GM19468 (cell line): Measurements from ENCODE around the gene RAB11FIP4.
"Not testable (repeated sequence)": the region's sequence is repeated elsewhere in the genome, so short reads cannot be mapped to it uniquely, and the experiment has no call there.

Source experiments
- ATAC-seq: cut with Tn5 transposase; IDR thresholded peaks from one replicate; pipeline ENCODE4 v1.9.1; 2021; ENCODE audit warnings: mild to moderate bottlenecking, moderate library complexity, moderate number of reproducible peaks; ENCODE audit not compliant: unreplicated experiment; ENCODE audit errors: extremely low read depth

The RAB11FIP4 gene

GRCh38 chr17:31428512-31428911 is 37.0 kb downstream of the RAB11FIP4 start:
- ATAC-seq: no peak

DNA sequence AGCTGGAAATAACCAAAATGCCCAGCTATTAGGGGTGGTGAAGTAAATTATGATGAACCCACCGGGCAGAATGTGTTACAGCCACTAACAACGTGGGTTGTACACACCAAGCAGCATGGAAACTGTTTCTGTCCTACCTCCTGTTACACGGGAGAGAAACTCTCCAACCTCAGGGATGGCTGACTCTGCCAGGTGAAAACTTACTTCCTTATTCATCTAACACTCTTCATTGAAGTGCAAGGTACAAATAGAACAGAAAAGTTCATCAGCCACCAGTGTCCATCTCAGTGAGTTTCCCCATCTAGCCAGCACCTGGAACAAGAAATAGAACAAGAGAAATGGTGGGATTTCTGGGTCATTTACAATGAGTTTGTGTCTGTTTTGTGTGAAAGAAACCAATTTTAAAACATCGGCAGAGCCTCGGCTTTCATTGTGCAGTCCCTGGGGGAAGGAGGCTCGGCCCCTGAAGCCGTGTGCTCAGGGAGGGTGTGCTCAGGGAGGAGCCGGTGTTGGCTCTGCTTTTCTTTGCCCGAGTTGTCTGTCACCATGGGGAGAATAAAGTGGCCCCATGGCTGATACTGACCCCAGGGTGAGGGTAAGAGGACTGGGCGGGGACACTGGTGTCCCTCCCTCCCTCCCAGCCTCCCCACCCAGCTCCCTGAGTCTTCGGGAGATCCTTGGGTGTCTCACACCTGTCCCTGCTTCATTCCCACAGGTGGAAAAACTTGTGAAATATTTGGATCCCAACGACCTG is 39.8 kb downstream of the RAB11FIP4 start:
- ATAC-seq: no peak

DNA sequence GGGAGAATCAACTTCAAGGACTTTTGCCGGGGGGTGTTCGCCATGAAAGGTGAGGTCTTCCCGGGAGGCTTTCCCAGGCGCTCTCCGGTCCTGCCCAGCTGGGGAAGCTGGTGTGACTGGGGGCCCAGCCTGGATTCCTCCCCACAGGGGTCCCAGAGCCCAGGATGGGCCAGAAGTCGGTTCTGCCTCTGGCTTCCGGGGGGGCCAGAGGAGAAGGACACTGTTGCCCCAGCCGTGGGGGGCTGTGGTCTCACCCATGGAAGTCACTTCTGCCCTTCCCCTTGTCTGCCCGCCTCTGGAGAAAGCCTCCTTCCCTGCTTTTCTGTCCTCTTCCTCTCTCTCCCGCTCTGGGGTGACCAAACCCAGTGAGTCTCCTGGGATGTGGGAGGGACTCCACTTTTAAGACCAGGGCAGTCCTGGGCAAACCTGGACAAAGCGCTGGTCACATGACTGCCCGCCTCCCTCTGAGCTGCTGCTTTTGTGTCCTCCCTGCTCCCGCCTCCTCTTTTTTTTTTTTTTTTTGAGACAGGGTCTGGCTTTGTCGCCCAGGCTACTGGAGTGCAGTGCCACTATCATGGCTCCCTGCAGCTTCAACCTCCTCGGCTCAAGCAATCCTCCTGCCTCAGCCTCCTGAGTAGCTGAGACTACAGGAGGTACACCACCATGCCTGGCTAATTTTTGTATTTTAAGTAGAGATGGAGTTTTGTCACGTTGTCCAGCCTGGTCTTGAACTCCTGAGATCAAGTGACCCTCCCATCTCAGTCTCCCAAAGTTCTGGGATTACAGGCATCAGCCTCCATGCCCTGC is 40.6 kb downstream of the RAB11FIP4 start:
- no peak for ATAC-seq

- no peak for ATAC-seq
Measured at GRCh38 chr17:31433091-31433790, 41.8 kb downstream of the RAB11FIP4 start.

DNA sequence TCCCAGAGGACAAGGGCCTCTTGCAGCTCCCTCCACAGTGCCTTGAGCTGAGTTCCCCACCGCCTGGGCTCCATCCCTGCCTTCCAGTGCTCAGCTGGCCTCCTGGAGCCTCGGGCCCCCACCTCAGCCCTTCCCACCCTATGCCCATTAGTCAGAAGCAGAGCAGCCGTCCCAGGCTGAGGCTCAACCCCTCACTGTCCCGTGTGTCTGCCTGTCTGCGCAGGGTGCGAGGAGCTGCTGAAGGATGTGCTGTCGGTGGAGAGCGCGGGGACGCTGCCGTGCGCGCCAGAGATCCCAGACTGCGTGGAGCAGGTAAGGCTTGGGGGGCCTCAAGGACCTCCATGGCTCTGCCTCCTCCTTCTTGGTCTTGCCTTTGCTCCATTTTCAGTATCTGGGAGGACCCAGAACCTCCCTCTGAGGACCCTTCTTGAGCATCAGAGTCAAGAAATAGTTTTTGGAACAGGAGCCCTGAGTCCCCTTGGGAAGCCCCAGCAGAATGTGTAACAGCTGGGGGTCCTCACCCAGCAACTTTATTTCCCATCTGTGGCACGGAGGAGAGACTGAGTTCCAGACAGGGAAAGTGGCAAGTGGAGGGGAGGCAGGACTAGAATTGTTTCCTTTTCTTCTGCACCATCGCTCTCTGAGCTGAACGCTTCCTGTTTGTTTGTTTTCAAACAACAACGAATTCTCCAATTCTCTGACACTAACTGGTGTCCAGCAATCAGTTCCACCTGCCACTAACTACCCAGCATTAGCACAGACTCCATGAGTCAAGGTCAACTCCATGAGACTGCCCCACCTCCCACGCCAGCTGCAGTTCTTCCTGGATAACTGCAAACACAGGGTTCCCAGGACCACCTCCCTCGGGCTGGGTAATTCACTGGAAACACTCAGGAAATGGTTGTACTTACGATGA is 42.6 kb downstream of the RAB11FIP4 start:
- ATAC-seq: no peak

GRCh38 chr17:31434727-31435050 is 43.2 kb downstream of the RAB11FIP4 start:
- no peak for ATAC-seq

GRCh38 chr17:31435581-31435980 is 44.1 kb downstream of the RAB11FIP4 start:
- no peak for ATAC-seq

DNA sequence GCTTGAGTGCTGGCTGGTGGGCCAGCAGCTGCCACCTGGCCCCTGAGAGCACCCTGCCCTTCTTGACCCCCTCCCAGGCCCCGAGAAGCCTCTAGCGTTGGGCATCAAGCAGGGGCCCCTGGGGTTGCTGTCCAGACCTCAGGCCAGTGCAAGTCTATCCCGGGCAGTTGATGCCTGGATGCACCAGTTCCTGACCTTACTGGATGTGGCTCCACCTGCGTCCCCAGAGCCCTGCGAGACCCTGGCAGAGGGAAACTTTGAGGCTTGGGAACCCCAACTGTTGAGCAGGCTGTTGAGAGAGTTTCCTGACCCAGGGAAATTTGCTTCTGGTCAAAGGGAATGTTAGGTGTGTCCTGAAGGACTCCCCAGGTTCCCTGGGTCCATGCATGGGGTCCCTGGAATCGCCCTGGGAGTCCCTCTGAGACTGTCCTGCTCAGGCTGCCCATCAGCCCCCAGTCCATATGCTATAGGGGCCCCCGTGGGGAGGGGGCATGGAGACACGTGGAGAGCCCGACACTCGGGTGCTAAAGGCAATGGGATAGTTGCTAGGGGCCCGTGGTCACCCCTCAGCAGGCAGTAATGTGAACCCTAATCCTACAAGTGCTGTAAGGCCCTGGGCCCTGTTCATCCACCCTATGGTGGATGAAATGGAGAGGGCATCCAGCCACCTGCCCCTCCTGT is 46.4 kb downstream of the RAB11FIP4 start:
- ATAC-seq: no peak

DNA sequence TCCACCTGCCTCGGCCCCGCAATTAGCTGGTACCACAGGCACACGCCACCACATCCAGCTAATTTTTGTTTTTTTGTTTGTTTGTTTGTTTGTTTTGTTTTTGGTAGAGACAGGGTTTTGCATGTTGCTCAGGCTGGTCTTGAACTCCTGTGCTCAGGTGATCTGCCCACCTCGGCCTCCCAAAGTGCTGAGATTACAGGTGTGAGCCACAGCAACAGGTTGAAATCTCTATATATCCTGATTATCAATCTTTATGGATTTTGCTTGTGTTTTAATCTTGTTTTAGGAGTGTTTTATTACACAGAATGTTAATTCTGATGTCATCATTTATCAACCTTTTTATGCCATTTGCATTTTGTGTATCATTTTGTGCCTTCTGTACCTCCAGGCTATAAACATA is 48.2 kb downstream of the RAB11FIP4 start:
- ATAC-seq: no peak

DNA sequence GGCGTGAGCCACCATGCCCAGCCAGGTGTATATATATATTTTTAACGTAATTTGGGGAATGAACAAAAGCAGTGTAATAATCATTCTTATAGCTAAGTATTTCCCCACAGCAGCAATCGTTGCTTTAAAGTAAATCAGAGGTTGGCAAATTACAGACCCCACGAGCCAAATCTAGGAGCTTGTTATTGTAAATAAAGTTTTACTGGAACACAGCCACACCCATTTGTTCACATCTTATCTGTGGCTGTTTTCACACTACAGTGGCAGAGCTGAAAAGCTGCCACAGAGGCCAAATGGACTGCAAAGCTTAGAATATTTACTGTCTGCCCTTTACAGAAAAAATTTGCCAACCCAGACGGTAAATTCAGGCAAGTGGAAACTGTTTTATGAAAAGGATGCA is 50.8 kb downstream of the RAB11FIP4 start:
- no peak for ATAC-seq

DNA sequence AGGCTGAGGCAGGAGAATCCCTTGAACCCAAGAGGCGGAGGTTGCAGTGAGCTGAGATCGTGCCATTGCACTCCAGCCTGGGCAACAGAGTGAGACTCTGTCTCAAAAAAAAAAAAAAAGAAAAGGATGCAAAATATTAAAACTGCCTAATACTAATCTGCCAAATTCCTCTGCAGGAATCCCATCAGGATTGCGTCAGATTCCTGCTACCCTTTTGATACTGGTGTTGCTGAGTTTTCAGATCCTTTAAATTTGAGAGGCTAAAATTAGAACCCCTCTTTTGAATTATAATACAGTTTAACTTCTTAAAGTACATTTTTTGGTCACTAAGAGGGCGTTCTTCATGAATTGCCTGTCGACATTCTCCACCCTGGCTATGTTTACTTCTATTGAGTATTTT is 51.4 kb downstream of the RAB11FIP4 start:
- ATAC-seq: not testable (repeated sequence)

- no peak for ATAC-seq
Measured at GRCh38 chr17:31443386-31443785, 51.9 kb downstream of the RAB11FIP4 start.

- ATAC-seq: no peak
Measured at GRCh38 chr17:31444026-31444425, 52.6 kb downstream of the RAB11FIP4 start.

DNA sequence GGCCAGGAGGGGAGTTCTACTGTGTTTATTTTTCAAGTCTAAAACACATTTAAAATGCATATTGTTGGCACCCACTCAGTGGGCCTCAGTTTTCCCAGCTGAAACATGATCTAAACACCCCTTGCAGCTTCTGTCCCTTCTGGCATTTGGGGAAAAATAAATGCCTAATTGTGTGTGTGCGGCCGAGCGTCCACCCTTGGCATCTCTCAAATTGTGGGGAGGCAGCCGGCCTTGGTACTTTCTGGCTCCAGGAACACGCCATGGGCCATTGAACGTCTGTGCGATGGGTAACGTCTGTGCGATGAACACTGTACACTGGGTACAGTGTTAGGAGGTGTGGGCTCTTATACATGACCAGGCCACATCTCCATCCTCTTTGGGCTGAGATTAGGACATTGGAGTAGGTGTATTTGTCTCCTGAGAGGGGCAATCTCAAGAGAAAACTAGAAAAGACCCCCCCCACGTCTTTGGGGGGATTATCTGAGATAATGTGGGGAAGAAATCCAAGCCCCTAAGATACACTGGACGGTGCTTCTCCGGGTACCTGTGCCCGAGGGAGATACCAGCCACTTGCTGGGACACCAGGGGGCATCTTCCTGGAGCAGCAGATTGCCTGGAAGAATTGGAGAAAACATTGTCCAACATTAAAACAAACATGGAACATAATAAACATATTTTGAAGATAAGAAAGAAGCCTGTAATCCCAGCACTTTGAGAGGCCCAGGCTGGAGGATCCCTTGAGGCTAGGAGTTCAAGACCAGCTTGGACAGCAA is 54.9 kb downstream of the RAB11FIP4 start:
- no peak for ATAC-seq

- ATAC-seq: no peak
Measured at GRCh38 chr17:31448467-31449077, 57.1 kb downstream of the RAB11FIP4 start.

GRCh38 chr17:31449111-31449510 is 57.6 kb downstream of the RAB11FIP4 start:
- ATAC-seq: no peak

- no peak for ATAC-seq
Measured at GRCh38 chr17:31449746-31450145, 58.3 kb downstream of the RAB11FIP4 start.

DNA sequence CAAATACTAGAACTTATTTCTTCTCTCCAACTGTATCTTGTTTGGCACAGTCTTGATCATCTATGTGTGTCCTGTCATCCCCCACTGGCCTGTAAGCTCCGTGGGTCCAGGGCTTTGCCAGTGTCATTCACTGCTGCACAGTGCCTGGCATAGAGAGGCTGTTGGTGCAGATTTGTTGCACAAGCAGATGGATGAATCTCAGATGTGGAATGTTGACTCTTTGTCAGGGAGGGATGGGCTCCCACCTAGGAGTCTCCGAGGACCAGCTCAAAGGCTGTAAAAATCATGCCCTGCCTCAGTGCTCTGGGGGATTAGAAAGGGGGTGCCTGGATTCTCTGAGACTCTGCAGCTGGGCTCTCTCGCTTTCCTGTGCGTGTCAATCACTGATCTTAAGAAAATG is 60.6 kb downstream of the RAB11FIP4 start:
- ATAC-seq: no peak
